Nephron progenitor cell (in vitro differentiated cells): ENCODE measurements around the gene PPM1J.

Experiments
- DNase-seq: peaks from one replicate; pipeline ENCODE4 v3.0.0; 2021
- H3K27ac Mint-ChIP-seq: 2 replicates; pipeline ENCODE4 v1.8.0; 2021; ENCODE audit warnings: mild to moderate bottlenecking, moderate library complexity, mixed read lengths
- H3K27me3 Mint-ChIP-seq: 2 replicates; pipeline ENCODE4 v1.8.0; 2021; ENCODE audit warnings: mild to moderate bottlenecking, low read depth, mixed read lengths; ENCODE audit not compliant: poor library complexity
- H3K36me3 Mint-ChIP-seq: 2 replicates; pipeline ENCODE4 v1.8.0; 2021; ENCODE audit warnings: low read depth, mixed read lengths
- H3K4me1 Mint-ChIP-seq: 2 replicates; pipeline ENCODE4 v1.8.0; 2021; ENCODE audit warnings: mixed read lengths
- H3K4me3 Mint-ChIP-seq: 2 replicates; pipeline ENCODE4 v1.8.0; 2021; ENCODE audit warnings: mild to moderate bottlenecking, moderate library complexity, mixed read lengths
- H3K9me3 Mint-ChIP-seq: 2 replicates; pipeline ENCODE4 v1.8.0; 2021; ENCODE audit warnings: mild to moderate bottlenecking, moderate library complexity, mixed read lengths
- CTCF ChIP-seq: fragments of 200-600 bp; sonication (generic); IDR thresholded peaks from 2 replicates; pipeline ENCODE4 v1.5.0; 2021; ENCODE audit warnings: antibody characterized with exemption

PPM1J gene

DNA sequence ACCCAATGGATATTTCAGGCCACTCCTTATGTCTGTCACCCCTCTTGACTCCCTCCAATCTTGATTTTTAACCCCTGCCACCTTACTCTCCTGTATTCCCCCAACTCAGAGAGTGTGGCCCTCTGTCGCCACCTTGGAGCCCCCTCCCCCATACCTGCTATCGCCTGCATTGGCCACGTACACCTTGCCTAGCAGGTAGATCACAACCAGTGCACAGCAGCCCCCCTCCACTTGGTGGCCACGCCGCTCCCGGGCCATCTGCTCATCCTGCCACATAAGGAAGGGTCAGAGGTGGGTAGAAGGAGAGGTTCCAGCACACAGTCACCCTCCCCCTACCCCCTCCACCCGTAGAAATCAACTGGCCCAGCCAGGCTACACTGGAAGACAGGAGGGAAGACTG lies 2.9 kb downstream of the PPM1J start:
- Mint-ChIP-seq H3K27ac (no peak overlapping the region), H3K4me3 (no peak overlapping the region), H3K27me3 (peaks cover 59% of the 10 kb centered on the region), H3K4me1 (peaks cover 56% of the 10 kb centered on the region), H3K9me3 (no peaks in the 10 kb centered on the region), H3K36me3 (no peaks in the 10 kb centered on the region)
- no peak for TF ChIP-seq CTCF
- no peak for DNase-seq

GRCh38 chr1:112711670-112712069 lies 3.5 kb downstream of the PPM1J start:
- Mint-ChIP-seq H3K4me1 (peaks cover 51% of the 10 kb centered on the region), H3K27ac (no peak overlapping the region), H3K4me3 (no peak overlapping the region), H3K36me3 (no peaks in the 10 kb centered on the region), H3K27me3 (peaks cover 56% of the 10 kb centered on the region), H3K9me3 (no peaks in the 10 kb centered on the region)
- no peak for DNase-seq
- no peak for TF ChIP-seq CTCF

GRCh38 chr1:112711041-112711440 lies 4.1 kb downstream of the PPM1J start:
- Mint-ChIP-seq H3K9me3 (no peaks in the 10 kb centered on the region), H3K4me3 (no peak overlapping the region)
- TF ChIP-seq CTCF = no peak

GRCh38 chr1:112710586-112710985 lies 4.5 kb downstream of the PPM1J start:
- Mint-ChIP-seq H3K9me3 (no peaks in the 10 kb centered on the region), H3K27ac (no peak overlapping the region), H3K4me3 (no peak overlapping the region), H3K4me1 (peaks cover 50% of the 10 kb centered on the region), H3K27me3 (peaks cover 55% of the 10 kb centered on the region), H3K36me3 (no peaks in the 10 kb centered on the region)
- TF ChIP-seq CTCF = no peak
- DNase-seq = no peak

More at GRCh38 chr1:112711041-112711440, 4.1 kb downstream of the PPM1J start:
- Mint-ChIP-seq H3K27ac (no peak overlapping the region), H3K4me1 (peaks cover 50% of the 10 kb centered on the region), H3K36me3 (no peaks in the 10 kb centered on the region), H3K27me3 (peaks cover 55% of the 10 kb centered on the region)
- DNase-seq = peak; percentile 36

GRCh38 chr1:112710159-112710558 lies 5.0 kb downstream of the PPM1J start:
- peaks cover 52% of the 10 kb centered on the region for H3K4me1 Mint-ChIP-seq
- no peaks in the 10 kb centered on the region for H3K9me3 Mint-ChIP-seq
- no peak for DNase-seq
- H3K27me3 Mint-ChIP-seq = peaks cover 51% of the 10 kb centered on the region
- no peak overlapping the region for H3K27ac Mint-ChIP-seq
- TF ChIP-seq CTCF = no peak
- H3K36me3 Mint-ChIP-seq = no peaks in the 10 kb centered on the region
- H3K4me3 Mint-ChIP-seq = no peak overlapping the region

- H3K27me3 Mint-ChIP-seq = peaks cover 39% of the 10 kb centered on the region
- H3K4me1 Mint-ChIP-seq = peaks cover 57% of the 10 kb centered on the region
- no peak overlapping the region for H3K27ac Mint-ChIP-seq
- no peaks in the 10 kb centered on the region for H3K36me3 Mint-ChIP-seq
- DNase-seq = no peak
- H3K9me3 Mint-ChIP-seq = no peaks in the 10 kb centered on the region
- peak overlapping the region; percentile 11 for H3K4me3 Mint-ChIP-seq
- TF ChIP-seq CTCF = no peak
Observed at GRCh38 chr1:112708489-112708888, 6.6 kb downstream of the PPM1J start.
